GM18511 (cell line): ENCODE measurements around the gene ZNF773.

Experiments used
- ATAC-seq: cut with Tn5 transposase; IDR thresholded peaks from one replicate; pipeline ENCODE4 v1.9.1; 2021; ENCODE audit warnings: mild to moderate bottlenecking, moderate library complexity; ENCODE audit not compliant: unreplicated experiment

The ZNF773 gene

GRCh38 chr19:57557659-57558058 is 57.9 kb downstream of the ZNF773 start:
- ATAC-seq = no peak
